Measurements from ENCODE around the gene RTN4R.

The RTN4R gene

DNA sequence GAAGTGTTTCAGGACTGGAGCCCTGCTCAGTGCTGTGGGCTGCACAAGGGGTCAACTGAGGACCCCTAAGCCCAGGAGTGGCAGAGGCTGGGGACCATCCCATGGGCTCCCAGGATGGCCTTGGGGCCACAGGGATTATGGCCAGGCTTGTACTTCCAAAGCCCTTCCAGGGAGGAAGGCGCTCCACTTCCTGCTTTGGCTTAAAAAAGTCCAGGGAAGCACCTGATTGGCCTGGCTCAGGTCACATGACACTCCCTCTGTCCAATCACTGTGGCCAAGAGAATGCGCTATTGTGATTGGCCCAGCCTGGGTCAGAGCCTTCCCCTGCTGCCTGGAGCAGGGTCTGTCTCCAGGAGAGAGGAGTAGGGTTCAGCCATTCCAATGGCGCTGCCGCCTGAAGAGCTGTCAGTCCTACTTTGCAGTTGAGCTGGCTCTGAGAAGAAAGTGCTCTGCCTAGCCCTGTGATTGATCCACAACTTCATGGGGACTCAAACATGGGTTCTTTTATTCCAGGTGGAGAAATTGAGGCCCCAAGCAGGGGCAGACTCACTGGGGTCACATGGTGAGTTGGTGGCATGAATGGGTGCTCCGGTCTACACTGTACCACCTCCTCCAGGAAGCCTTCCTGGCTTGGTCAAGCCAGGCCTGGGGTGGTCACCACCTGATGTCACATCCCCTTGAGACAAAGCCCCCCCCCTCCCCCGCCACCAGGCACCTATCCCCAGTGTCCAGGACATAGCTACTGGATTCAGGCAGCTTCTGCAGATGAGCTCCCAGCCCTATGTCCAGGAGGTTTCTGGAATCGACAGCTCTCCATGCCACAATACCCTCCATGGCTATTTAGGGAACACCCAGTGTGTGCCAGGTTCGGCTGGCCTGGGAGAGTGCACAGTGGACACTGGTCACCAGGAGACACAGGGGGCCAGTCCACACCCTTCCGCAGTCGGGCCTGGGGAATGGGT is 48.2 kb downstream of the RTN4R start:
- H3K4me3 ChIP-seq (ENCODE audit: low read depth, low read length), result no peak overlapping the region
- TF ChIP-seq CTCF (IDR thresholded peaks at IDR 0.05; ENCODE audit: low read depth, low read length), result no peak

DNA sequence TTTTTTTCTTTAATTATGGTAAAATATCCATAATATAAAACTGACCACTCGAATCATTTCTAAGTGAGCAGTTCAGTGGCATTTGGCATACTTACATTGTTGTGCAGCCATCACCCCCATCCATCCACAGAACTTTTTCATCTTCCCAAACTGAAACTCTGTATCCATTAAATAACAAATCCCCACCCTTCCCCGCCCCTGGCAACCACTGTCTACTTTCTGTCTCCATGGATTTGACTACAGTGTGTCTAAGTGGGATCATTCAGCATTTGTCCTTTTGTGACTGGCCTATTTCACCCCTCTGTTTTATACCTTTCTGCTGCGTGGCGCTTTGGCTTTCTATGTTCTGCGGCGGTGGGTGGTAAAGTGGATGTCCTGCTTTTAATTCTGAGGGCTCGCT is 49.1 kb downstream of the RTN4R start:
- H3K4me3 ChIP-seq (ENCODE audit: low read depth, low read length), result no peak overlapping the region
- TF ChIP-seq CTCF (IDR thresholded peaks at IDR 0.05; ENCODE audit: low read depth, low read length), result no peak

DNA sequence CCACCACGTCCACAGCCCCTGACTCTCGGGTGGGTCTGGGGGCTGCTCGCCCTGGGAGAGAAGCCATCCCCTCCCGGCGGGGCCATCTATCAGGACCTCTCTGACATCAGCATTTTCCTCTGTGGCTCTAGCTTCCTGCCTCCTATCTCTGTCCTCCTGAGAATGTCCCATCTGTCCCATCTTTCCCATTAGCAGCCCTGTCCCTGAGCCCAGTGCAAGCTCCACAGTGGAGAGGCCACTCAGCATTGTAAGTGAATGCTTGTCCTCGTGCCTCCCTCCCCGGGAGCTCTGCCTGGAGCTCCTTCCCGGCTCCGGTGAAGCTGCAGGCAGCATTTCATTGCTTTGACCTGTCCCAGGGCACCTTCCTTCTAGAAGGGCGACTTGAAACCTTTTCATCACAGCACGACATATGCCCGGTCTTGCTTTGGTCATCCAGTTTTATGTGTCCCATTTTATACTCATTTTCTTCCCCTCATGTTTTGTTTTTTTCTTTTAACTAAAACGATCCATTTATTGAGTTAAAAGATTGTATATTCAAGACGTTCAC is 49.7 kb downstream of the RTN4R start:
- no peak for TF ChIP-seq CTCF (IDR thresholded peaks at IDR 0.05; ENCODE audit: low read depth, low read length)
- no peak overlapping the region for H3K4me3 ChIP-seq (ENCODE audit: low read depth, low read length)

DNA sequence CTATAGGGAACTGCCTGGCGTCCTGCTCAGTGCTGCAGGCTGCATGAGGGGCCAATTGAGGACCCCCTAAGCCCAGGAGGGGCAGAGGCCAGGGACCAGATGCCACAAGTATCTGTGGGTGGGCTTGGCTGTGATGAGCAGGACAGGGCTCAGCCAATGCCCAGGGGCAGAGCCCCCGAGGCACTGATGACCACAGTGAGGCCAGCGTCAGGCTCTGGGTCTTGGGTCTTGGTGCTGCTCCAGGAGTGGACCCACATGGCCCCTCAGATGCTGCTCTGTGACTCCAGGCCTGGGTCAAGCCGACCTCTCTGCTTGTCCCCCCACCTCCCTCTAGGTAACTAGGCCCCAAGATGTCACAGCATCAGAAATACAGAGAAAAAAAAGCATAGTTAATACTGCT is 50.6 kb downstream of the RTN4R start:
- TF ChIP-seq CTCF (IDR thresholded peaks at IDR 0.05; ENCODE audit: low read depth, low read length), result no peak
- H3K4me3 ChIP-seq (ENCODE audit: low read depth, low read length), result no peak overlapping the region

DNA sequence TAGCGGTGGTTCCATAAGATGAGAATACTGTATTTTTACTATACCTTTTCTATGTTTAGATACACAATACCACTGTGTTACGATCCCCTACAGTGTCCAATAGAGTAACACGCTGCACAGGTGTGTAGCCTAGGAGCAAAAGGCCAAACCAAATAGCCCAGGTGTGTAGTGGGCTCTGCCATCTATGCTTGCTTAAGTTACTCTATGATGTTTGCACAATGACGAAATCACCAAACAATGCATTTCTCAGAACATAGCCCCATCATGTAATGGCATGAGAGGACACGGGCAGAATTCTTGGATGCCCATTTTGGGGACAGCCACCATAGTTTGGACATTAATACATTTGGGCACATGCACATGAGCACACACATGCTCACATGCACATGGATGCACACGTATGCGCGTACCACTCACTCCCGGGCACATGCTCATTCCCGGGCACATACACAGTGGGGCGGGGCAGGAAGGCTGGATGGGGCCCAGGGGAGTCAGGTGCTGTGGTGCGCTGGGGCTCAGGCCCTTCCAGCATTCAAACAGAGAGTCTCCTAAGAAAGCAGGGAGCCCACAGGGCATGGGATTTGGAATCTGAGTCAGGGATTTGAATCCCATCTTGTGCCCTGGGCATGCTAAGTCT is 51.1 kb downstream of the RTN4R start:
- H3K4me3 ChIP-seq (ENCODE audit: low read depth, low read length), result no peak overlapping the region
- TF ChIP-seq CTCF (IDR thresholded peaks at IDR 0.05; ENCODE audit: low read depth, low read length), result no peak

DNA sequence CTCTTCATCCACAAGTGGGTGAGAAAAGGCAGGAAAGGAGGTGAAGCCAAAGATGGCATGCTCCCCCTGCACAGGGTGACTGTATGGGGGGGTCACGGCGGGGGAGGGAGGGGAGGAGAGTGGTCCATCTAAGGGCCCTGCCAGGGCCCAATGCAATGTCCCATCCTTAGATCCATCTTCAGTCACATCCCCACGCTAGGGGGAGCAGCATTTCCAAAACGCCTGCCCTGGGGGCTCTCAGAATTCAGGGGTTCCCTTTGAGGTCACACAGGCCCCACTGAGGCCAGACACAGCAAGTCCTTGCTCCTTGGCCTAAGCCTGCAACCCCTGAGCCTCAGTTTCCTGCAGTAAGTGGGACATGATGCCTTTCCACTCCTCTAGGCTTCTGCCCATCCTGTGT is 52.4 kb downstream of the RTN4R start:
- peak; percentile 15; the same call in 1 of the 2 replicates for TF ChIP-seq CTCF (IDR thresholded peaks at IDR 0.05; ENCODE audit: low read depth, low read length)

DNA sequence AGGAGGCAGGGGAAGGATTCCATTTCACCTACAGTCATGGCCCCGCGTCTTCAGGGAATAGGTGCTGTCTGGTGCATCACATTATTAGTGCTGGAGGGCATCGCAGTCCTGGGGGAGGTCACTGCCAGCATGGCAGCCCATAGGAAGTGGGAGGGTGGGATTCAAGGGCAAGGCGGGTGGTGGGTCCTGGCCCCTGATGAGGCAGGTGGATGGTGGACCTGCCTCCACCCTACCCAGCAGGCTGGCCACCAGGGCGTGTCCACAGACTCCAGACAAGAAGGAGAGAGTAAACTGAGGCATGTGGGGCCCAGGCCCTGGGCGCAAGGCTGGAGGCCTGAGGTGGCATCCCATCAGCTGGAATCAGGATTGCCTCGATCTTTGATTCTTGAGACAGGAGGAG is 53.3 kb downstream of the RTN4R start:
- no peak for TF ChIP-seq CTCF (IDR thresholded peaks at IDR 0.05; ENCODE audit: low read depth, low read length)
- H3K4me3 ChIP-seq (ENCODE audit: low read depth, low read length), result no peak overlapping the region

More for the DNA sequence above, 52.4 kb downstream of the RTN4R start:
- no peak overlapping the region for H3K4me3 ChIP-seq (ENCODE audit: low read depth, low read length)
